Astrocyte of the cerebellum (primary cell): Measurements from ENCODE around the gene CTNNA3.

Experiments used
- DNase-seq: peaks from one replicate; pipeline ENCODE4 v3.0.0-alpha.2; 2011; ENCODE audit warnings: low read depth
- H3K4me3 ChIP-seq: 2 replicates; pipeline ENCODE4 v1.5.1; 2011; ENCODE audit warnings: mild to moderate bottlenecking, low read depth, low read length, moderate library complexity
- CTCF ChIP-seq: IDR thresholded peaks from 2 replicates; pipeline ENCODE4 v1.5.1; 2012; ENCODE audit warnings: low read length, low read depth, moderate library complexity, mild to moderate bottlenecking; ENCODE audit errors: missing control alignments
- in situ Hi-C: cut with HindIII; loops from 2 replicates; pipeline ENCODE4 v1.10.0; 2017; ENCODE audit warnings: low sequenced_read_pairs

The CTNNA3 gene

GRCh38 chr10:67297637-67298181, 398.3 kb downstream of the CTNNA3 start:
- no peak for TF ChIP-seq CTCF

GRCh38 chr10:67296926-67297325, 399.1 kb downstream of the CTNNA3 start:
- in situ Hi-C loops = no loop called here

More at GRCh38 chr10:67297637-67298181, 398.3 kb downstream of the CTNNA3 start:
- DNase-seq = no peak
- no peak overlapping the region for H3K4me3 ChIP-seq
- in situ Hi-C loops = no loop called here

GRCh38 chr10:67288688-67289410, 407.1 kb downstream of the CTNNA3 start:
- TF ChIP-seq CTCF = no peak
- H3K4me3 ChIP-seq = no peak overlapping the region
- in situ Hi-C loops = no loop called here
- DNase-seq = no peak

More at GRCh38 chr10:67296926-67297325, 399.1 kb downstream of the CTNNA3 start:
- no peak overlapping the region for H3K4me3 ChIP-seq
- TF ChIP-seq CTCF = no peak
- no peak for DNase-seq

- TF ChIP-seq CTCF = no peak
- no peak for DNase-seq
- in situ Hi-C loops = no loop called here
- no peak overlapping the region for H3K4me3 ChIP-seq
Observed at GRCh38 chr10:67284589-67284988, 411.4 kb downstream of the CTNNA3 start.

- no peak for TF ChIP-seq CTCF
- DNase-seq = no peak
- in situ Hi-C loops = no loop called here
- H3K4me3 ChIP-seq = no peak overlapping the region
Observed at GRCh38 chr10:67282871-67283270, 413.1 kb downstream of the CTNNA3 start.

- no peak for DNase-seq
- TF ChIP-seq CTCF = no peak
- in situ Hi-C loops = no loop called here
Observed at GRCh38 chr10:67280405-67280804, 415.6 kb downstream of the CTNNA3 start.

More at GRCh38 chr10:67280405-67280804, 415.6 kb downstream of the CTNNA3 start:
- H3K4me3 ChIP-seq = no peak overlapping the region
